ENCODE measurements around the gene ODAPH.

ODAPH gene

DNA sequence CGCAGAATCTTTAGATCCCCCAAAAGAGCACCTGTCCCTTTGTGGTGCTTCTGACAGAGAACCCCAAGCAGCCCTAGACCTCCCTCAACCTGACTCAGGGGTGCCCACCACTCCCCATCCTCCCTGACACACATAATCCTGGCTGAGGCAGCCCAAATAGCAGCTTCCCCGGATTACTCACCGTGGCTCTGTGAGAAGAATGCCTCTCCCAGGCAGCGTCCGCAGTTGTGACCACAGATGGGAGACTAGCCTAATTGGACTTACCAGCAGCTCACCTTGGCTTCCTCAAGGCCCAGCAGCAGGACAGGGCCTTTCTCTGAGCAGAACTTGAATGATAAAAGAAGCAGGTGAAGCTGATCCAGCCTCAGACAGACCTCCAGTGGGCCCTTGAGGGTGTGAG is 10.3 kb upstream of the ODAPH start:
- DNase-seq, result no peak

GRCh38 chr4:75547647-75548387 is 8.0 kb upstream of the ODAPH start:
- DNase-seq, result no peak

GRCh38 chr4:75549019-75549418 is 6.8 kb upstream of the ODAPH start:
- no peak for DNase-seq

GRCh38 chr4:75552452-75552851 is 3.4 kb upstream of the ODAPH start:
- no peak for DNase-seq

DNA sequence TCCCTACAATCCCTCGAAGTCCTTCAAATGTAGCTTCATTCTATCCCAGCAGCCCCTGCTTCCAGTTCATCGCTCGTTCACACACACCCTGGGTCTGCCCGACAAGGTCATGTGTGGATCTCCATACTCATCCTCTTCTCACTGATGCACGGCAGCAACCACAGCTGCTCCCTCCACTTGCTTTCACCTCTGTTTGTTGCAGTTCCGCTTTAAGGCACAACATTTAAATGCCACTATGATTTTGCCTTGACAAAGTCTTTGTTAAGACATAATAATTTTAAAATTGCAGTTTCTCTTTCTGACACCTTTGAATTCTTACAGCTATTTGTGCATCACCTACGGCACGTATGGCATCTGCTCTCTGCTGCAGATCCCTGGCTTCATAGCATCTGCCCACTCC is 1.8 kb downstream of the ODAPH start:
- DNase-seq, result no peak

GRCh38 chr4:75561789-75562188 is 5.9 kb downstream of the ODAPH start:
- no peak for DNase-seq

- no peak for DNase-seq
Measured at GRCh38 chr4:75564023-75564422, 8.2 kb downstream of the ODAPH start.

DNA sequence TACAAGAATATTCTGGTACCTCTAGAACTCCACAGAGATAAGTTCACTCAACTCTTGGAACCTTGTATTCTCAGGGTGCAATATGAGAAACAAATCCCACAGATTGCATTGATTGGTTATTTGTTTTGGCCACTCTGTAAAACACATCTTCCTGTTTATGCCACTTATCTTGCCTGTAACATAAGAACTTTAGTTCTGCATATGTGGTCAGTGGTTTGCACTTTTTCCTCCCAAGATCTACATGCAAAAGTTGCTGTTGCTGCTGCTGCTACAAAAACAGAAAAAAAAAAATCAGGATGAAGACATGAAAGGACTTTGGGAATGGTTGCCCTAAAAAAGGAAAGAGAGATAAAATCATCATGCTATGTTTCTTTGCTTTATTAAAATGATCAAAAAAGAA is 9.6 kb downstream of the ODAPH start:
- DNase-seq, result no peak

GRCh38 chr4:75566911-75567310 is 11.0 kb downstream of the ODAPH start:
- DNase-seq, result no peak

GRCh38 chr4:75567725-75568124 is 11.9 kb downstream of the ODAPH start:
- DNase-seq, result no peak

GRCh38 chr4:75584067-75584466 is 28.2 kb downstream of the ODAPH start:
- no peak for DNase-seq

DNA sequence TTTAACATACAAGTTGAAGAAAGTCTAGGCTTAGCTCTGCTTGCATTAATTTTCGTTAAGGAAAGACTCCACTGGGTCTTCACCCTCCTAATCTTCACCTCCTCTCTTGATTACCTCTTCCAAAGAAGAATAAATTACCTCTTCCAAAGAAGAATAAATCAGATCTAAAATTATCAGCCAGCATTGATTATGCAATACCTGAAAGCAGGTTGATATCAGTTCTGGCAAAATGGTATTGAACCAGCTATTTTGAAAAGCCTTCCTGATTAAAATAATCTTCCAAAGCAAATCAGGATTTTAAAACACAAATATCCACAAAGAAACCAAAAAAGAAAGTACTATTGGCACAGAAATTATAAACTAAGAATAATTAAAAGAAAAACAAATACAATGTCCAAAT is 37.5 kb downstream of the ODAPH start:
- no peak for DNase-seq

- DNase-seq, result no peak
Measured at GRCh38 chr4:75596061-75596460, 40.2 kb downstream of the ODAPH start.

DNA sequence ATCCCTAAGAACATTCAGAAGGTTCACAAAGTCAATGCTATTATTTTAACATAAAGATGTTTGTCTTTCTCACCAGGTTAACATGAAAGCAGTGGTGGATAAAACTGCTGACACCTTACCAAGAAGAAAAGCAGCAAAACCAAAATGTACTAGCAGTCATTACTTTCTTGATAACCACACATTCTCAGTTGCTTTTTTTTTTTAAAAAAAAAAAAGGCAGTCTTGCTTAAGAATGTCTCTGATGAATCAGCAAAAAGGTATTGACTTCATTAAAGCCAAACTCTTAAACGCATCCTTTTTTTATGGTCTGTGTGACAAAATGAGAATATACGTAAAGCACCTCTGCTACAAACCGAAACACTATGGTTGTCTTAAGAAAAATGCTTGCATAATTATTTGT is 42.5 kb downstream of the ODAPH start:
- DNase-seq, result no peak

DNA sequence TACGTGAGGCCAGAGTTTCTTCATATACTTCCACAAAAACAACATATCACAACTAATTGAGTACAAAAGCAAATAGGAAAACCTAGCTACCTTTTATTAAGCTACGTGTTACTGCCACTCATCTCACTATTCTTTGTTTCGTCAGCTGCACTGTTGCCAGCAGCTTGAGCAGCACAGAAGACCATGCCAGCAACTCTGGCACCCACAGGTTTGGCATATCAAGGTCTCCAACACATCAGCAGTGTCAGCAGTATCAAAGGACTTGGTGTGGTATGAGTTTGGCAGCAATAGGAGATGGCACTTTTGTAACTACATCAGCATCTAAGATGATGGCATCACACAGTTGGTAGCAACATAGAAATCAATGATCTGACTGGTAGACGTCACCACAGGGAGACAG is 43.8 kb downstream of the ODAPH start:
- DNase-seq, result no peak

DNA sequence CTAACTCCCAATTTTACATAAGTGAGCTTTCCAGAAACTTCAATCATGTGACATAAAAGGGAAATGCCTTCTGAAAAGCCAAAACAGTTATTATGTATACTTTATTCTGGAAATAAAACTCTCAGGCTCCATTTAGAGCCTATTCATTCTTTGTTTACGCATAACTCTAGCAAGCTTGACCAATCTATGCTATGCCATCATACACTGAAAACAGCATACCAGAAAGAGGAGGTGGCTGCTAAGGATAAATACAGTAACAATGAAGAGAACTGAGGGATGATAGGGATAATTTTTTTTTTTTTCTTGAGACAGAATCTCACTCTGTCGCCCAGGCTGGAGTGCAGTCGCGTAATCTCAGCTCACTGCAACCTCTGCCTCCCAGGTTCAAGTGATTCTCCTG is 50.1 kb downstream of the ODAPH start:
- DNase-seq, result no peak

DNA sequence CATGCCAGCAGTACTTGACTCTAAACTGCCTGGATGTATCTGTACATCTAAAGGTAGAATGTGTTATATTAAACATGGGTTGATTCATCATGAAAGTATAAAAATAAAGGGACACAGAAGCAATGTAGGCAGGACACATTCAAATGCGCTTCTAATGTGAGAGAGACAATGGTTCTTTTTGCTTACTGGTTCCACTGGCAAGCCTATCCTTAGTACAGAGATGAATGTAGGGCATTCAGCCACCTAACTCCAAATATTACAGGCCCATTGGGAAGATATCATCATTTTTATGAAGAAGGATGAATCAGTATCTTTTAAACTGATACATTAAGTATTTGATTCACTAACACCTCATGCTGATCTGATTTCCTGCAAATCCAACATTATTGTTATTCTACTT is 56.4 kb downstream of the ODAPH start:
- no peak for DNase-seq

All from stimulated activated CD4-positive, alpha-beta T cell treated with anti-CD3 and anti-CD28 coated beads, Interleukin-2, amount 100 ng/mL, for 24 hours (primary cell).